Smooth muscle cell of the brain vasculature (primary cell): ENCODE measurements around the gene NRL.

Experiments used
- DNase-seq: peaks from one replicate; pipeline ENCODE4 v3.0.0-alpha.2; 2012; ENCODE audit warnings: low read depth, low spot score

The NRL gene

DNA sequence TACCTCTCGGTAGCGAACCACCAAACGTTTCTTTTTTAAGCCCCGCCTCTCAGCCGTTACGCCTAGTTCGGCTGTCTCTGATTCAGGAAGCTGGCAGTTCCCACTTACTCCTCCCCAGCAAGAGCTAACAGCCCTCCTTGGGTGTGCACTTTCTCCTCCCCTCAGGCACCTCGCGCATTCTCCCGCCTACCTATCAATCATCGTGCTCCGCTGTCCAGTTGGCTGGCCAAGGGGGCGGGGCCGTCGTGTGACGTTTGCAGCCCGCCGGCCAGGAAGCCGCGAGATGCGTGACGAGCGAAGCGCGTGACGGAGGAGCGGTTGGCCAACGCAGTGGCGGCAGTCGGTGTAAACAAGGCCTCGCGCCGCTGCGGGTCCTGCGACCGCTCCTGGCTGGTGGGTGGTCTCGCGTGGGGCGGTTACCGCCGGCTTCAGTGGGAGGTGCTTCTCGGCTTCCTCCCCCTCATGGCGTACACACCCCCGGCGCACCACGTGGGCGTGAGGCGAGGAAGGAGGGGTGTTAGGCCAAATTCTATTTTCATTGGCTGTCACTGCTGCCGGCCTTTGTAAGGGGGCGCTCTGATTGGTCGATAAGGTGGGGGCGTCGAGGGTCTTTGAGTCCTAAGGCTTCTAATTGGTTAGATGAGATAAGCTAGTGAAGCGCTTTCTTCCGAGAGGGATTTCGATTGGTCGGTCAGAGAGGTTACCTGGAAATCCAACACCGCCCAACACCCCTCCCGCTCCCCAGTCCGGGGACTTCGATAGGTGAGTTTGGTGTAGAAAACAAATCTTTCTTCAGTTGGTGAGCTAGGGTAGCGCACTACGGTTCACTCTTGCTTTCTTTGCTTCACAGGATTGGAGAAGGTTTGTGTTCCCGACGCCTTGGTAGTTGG is at the start of gene NRL, which contains the start of gene DCAF11:
TSS of gene NRL (minus strand) at position 418 of the 890 bp plus-strand sequence. CDS start 32,101 bp downstream, outside the sequence.
TSS of gene DCAF11 (plus strand) at position 246 of the 890 bp plus-strand sequence. CDS start 818 bp downstream, outside the sequence.
- peak; percentile 98 for DNase-seq

DNA sequence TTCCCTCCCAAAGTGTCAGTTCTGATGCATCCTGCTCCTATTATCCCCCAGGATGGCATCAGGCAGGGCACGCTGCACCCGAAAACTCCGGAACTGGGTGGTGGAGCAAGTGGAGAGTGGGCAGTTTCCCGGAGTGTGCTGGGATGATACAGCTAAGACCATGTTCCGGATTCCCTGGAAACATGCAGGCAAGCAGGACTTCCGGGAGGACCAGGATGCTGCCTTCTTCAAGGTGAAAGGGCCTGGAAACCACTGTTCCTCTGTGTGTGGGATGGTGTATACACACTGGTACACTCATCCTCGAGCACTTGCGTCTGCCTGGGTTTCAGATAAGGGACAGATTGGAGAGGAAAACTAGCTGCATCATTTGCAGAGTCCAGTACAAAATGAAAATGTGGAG is 47.3 kb upstream of the NRL start:
- DNase-seq, result no peak

DNA sequence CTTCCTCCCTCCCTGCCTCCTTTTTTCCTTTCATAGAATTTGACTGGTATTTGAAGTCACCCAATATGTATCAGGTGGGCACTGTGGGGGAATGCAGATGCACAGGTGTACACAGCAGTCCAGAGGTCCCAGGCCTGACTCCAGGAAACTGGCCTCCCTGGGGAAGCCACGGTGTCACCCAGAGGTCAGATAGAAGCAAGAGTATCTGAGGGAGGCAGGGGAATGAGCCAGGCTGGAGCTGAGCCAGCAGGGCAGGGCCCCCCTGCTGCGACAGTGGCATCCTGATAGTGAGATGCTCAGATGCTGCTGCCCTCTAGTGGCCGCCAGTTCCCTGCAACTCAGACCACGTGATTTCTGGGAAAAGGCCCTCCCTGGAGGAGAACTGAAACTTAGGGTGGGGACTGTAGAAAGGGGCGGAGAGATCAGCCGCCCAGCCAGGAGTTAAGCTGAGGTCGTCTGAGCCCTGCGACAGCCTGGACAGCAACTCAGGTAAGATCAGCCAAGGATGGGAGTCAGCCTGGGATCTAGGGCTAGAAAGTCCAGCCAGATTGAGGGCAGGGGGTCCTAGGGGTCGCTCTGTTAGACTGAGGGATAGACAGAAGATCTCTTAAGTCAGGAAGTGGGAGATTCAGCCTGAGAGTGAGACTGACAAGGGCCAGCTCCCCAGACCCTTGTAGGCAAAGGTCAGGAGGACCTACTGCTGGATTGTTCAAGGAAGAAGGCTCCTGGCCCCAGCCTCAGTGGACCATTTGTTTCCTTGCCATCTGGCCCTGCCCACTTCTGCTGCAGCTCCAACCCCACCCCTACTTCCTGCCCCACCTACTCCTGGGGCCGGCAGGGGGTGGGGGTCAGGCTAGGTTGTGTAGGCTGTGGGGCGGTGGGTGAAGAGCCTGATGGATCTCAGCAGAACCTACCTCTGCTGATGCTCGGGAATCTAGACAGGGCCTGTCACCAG is 46.4 kb upstream of the NRL start, which contains the start of gene IRF9:
TSS of gene IRF9 (plus strand) at position 416 of the 955 bp plus-strand sequence. CDS start 880 bp downstream, outside the sequence.
- peak; percentile 94 for DNase-seq

DNA sequence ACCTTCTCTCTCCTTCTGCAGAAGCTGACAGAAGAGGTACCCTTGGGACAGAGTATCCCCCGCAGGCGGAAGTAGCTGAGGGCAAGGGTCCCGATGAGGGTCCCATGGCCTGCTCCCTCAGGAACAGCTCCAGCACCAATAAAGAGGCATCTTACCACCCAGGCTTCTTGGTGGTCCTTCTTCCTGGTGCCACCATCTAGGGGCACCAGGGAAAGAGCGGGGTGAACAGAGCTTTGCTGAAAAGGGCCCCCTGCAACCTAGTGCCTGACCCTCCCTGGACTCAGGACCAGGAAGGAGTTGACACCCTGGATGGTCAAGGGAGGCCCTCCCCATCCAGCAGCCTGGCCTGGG is 45.7 kb upstream of the NRL start:
- DNase-seq, result no peak

DNA sequence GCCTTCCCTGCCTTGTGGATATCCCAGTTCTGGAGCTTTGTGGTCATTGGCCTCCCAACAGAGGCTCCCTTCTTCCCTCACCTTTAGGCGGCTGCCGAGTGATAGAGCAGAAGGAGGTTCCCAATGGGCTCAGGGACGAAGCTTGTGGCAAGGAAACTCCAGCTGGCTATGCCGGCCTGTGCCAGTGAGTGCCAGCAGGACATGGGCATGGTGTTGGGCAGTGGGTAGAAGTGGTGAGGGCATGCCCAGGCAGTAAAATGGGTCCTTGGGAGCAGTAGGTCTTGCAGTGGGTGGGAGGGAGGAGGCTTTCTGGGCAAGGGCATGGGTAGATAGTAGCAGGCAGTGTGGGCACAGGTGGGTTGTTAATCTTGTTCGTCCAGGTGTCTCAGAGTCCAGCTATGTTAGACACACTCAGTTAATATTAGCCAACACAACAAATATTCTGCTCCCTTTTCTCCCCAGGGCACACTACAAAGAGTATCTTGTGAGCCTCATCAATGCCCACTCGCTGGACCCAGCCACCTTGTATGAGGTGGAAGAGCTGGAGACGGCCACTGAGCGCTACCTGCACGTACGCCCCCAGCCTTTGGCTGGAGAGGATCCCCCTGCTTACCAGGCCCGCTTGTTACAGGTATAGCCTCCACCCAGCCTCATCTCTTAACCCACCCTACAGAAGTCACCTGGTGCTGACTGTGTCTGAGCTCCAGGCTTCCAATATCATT is 45.2 kb upstream of the NRL start:
- DNase-seq, result no peak

DNA sequence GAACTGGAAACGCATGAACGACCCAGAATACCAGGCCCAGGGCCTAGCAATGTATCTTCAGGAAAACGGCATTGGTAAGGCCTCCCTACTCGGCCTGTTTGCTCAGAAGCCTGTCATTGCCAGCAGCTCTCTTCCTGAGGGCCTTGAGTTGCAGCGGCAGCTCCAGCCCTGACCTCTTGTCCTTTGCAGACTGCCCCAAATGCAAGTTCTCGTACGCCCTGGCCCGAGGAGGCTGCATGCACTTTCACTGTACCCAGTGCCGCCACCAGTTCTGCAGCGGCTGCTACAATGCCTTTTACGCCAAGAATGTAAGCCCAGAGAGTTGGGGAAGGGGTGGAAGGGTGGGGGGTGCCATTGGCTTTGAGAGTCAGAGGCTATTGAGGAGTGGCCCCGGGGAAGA is 42.6 kb upstream of the NRL start:
- no peak for DNase-seq

DNA sequence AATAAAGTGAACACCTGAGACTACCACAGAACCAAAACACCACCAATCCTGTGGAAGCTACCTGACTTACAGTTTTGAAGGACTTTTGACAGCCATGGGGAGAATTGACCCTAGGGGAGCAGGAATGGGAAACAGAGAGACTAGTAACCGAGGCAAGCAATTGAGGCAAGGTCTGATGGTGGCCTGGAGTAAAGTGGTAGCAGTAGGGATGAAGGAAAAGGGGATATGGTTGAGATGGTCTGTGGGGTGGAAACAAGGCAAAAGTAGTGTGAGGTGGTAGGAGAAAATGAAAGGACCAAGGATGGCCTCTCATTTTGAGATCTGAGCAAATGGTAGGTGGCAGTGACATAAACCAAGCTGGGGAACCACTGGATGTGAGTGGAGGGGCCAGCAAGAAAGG is 42.1 kb upstream of the NRL start:
- no peak for DNase-seq

DNA sequence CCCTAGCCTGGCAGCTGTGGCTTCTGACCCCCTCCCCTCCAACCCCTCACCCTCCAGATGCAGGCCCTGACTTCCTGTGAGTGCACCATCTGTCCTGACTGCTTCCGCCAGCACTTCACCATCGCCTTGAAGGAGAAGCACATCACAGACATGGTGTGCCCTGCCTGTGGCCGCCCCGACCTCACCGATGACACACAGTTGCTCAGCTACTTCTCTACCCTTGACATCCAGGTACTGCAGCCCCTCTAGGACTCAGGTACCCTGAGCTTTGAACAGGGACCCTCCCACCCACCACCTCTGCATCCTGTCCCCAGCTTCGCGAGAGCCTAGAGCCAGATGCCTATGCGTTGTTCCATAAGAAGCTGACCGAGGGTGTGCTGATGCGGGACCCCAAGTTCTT is 40.4 kb upstream of the NRL start:
- DNase-seq, result no peak

DNA sequence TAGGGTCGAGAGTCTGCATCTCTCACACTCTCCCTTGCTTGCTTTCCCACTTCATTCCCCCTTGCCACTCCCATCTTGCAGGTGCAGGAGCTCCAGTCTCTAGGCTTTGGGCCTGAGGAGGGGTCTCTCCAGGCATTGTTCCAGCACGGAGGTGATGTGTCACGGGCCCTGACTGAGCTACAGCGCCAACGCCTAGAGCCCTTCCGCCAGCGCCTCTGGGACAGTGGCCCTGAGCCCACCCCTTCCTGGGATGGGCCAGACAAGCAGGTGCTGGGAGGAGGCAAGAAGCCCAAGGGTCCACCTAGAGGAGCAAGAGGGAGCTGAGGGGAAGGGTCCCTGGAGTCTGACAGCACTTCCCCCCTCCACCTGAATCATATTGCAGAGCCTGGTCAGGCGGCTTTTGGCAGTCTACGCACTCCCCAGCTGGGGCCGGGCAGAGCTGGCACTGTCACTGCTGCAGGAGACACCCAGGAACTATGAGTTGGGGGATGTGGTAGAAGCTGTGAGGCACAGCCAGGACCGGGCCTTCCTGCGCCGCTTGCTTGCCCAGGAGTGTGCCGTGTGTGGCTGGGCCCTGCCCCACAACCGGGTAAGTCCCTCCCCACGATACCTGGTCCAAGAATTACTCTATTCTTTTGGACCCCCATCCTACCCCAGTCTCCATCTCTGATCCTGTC is 36.8 kb upstream of the NRL start:
- DNase-seq, result no peak

DNA sequence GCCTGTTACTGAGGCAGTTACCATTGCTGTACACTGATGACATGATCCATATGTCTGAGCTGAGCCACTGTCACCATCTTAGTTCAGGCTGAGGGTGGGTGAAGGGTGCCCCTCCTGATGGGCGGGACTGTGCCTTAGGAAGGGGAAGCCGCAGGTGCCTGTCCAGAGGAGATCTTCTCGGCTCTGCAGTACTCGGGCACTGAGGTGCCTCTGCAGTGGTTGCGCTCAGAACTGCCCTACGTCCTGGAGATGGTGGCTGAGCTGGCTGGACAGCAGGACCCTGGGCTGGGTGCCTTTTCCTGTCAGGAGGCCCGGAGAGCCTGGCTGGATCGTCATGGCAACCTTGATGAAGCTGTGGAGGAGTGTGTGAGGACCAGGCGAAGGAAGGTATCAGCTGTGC is 36.2 kb upstream of the NRL start:
- no peak for DNase-seq

DNA sequence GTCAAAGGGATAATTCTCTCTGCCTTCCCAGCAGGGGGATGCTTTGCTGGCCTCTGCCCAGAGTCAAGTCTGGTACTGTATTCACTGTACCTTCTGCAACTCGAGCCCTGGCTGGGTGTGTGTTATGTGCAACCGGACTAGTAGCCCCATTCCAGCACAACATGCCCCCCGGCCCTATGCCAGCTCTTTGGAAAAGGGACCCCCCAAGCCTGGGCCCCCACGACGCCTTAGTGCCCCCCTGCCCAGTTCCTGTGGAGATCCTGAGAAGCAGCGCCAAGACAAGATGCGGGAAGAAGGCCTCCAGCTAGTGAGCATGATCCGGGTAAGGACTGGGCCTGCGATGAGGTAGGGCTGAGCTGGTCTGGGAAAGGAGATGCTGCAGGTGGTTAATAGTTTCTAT is 35.8 kb upstream of the NRL start:
- no peak for DNase-seq

DNA sequence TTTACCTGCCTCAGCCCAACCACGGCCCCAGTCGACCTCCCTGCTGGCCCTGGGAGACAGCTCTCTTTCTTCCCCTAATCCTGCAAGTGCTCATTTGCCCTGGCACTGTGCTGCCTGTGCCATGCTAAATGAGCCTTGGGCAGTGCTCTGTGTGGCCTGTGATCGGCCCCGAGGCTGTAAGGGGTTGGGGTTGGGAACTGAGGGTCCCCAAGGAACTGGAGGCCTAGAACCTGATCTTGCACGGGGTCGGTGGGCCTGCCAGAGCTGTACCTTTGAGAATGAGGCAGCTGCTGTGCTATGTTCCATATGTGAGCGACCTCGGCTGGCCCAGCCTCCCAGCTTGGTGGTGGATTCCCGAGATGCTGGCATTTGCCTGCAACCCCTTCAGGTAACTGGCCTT is 35.3 kb upstream of the NRL start:
- DNase-seq, result no peak

DNA sequence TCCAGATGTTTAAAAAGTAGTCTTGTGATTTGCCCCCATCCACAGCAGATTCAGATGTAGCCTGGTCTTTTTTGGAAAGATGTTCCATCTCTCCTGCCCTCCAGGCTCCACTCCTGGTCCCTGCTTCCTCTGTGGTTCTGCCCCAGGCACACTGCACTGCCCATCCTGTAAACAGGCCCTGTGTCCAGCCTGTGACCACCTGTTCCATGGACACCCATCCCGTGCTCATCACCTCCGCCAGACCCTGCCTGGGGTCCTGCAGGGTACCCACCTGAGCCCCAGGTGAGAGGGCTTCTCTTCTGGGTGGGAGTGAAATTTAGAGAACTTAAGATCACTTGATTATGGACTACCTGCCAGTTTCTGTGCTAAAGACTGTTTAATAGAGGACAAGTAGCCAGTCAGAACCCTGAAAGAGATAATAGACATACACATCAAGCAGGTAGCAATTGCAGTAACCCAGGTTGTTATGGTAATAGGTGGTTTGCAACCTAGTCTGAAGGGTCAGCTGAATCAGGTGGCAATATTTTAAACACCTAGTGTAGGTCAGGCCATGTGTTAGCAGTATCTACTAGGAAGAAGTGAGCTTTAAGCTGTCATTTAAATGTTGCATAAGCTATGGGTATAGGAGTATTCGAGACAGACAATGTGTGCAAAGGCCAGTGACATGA is 34.7 kb upstream of the NRL start:
- no peak for DNase-seq

DNA sequence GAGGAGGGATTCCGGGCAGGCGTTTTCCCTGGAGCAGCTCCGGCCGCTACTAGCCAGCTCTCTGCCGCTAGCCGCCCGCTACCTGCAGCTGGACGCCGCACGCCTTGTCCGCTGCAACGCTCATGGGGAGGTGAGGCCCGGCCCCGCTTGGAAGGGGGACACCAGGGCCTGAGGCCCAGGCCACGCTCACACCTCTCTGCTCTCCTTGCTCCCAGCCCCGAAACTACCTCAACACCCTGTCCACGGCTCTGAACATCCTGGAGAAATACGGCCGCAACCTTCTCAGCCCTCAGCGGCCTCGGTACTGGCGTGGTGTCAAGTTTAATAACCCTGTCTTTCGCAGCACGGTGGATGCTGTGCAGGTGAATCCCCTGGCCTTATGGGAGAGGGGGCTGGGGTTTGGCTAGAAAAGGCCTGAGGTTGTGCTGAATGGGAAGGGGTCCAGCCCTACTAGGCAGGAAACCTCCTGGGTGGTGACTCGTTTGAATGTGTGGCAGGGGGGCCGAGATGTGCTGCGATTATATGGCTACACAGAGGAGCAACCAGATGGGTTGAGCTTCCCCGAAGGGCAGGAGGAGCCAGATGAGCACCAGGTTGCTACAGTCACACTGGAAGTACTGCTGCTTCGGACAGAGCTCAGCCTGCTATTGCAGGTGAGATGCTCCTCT is 33.1 kb upstream of the NRL start:
- DNase-seq, result no peak

DNA sequence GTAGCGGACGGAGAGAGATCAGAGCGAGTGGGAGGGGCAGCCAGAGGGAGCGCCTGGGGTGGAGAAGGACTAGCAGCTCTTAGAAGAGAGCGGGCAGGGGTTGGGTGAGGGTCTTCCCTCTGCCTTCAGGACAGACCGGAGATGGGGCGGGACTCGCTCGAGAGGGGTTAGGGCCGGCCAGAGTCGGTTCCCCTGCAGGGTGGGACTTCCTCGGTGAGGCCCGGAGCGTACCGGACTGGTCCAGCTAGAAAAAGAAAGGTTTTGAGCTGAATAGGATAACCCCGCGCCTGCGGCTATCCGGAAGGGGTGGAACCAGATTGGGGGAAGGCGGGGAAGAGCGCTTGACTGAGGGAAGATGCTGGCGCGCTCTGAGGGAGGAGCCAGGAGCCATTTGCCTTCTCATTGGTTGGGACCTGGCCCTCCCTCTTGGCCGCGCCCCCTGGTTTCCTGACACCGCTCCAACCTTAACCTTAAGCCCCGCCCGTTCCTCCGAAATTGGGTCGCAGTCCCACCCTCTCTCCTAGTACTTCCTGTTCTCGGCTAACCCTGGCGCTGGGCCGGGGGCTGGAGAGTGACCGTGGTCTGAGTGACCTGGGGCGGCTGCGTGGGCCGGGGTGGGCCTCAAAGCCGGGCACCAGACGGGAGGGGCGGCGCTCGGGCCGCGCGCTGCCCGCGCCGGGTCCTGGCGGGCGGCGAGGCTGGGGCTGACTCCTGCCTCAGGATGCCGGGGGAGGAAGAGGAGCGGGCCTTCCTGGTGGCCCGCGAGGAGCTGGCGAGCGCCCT is 32.4 kb upstream of the NRL start, which contains the start of gene RNF31:
TSS of gene RNF31 (plus strand) at position 521 of the 783 bp plus-strand sequence. CDS start at position 722, 201 bp downstream.
- DNase-seq, result peak; percentile 98

DNA sequence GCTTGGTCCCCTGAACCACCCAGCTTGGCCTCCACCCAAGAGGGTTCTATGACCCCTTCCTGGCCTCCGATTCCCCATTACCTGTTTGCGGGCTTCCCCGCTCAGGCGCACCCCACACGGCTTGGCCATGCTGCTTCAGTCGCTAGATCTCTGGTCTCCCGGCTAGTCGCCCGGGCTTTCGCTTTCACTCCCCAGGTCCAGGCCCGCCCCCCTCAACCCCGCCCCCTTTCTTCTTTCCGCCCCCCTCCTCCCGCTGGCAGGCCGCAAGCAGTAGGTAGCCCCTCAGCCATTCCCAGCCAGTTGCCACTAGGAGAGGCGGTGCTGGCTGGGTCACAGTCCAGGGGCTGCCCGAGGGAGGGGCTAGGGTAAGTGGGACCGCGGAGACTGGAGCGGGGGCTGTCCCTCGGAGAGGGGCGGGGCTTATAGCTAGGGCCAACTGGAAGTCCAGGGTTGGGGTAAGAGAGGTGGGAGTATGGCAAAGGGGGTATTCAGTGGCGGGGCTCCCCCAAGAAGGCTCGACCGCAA is 31.8 kb upstream of the NRL start, which contains the start of gene PSME2:
TSS of gene PSME2 (minus strand) at position 158 of the 525 bp plus-strand sequence. CDS start at position 129, 29 bp downstream.
- peak; percentile 90 for DNase-seq

DNA sequence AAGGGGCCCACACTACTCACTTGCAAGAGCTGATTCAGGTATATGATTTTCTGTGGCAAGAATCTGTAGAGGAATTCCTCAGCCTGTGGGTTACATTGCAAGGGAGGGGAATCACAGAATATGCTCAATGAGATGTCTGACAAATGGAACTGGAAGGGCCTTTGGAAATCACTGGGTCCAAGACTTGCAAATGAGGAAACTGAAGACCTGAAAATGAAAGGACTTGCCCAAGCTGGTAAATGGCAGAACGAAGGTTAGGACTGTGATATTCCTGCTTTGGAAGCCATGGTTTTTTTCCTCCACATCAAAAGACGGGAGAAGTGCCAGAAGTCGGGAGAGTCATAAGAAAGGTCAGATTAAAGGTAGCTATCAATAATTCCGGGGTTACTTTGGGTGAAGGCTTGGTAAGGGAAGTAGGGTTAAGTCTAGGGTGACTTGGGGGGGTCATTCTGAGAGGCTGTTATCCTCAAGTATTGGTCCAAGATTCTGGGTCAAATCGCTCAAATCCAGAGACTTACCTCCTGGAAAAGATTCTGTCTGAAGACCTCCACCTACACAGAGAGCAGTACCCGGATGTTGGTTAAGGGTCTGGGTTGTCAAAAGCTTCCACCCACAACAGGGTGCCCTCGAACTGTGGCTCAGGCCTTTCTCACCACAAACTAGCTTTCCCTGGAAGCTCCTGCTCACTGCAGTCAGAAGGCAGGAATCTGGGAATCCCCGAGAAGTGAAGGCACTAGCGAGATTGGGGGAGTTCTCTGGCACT is 31.1 kb upstream of the NRL start:
- peak; percentile 21 for DNase-seq

DNA sequence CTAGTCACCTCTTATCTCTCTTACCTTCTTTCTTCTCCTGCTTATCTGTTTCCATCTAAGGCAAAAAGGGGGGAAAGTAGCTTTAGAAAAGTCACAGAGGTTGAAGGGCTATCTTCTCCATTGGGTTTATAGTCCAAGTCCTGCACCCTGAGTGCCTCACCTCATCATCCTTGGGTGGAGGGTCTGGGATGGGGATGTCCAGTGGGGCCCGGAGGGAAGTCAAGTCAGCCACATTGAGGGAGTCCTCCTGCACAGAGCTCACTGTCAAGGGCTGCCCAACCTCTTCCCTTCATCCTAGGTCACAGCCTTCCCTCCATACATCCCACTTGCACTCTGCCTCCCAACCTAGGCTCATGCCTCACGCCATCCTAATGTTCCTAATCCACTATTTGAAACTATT is 30.5 kb upstream of the NRL start:
- no peak for DNase-seq
